Measurements from ENCODE around the gene AP1S3. TPM values are rescaled to one million over a fixed set of nuclear protein-coding genes. Genes with fewer than 3 reads are reported as not detected.
"Not testable (repeated sequence)": the region's sequence is repeated elsewhere in the genome, so short reads cannot be mapped to it uniquely, and the experiment has no call there.

AP1S3 gene
- total RNA-seq, 2 donors from 2014 or later: 7.0 to 13.5 TPM

- DNase-seq (no peak), ATAC-seq (no peak)
- intact Hi-C loops (cut with DNase I, micrococcal nuclease): no loop called here
These were observed 22.0 kb downstream of the AP1S3 start for GRCh38 chr2:223815186-223815883.

GRCh38 chr2:223814764-223815163, 22.6 kb downstream of the AP1S3 start:
- intact Hi-C loops (cut with DNase I, micrococcal nuclease); DNase-seq; ATAC-seq: not testable (repeated sequence)

GRCh38 chr2:223813329-223813728, 24.1 kb downstream of the AP1S3 start:
- no peak for ATAC-seq
- no peak for DNase-seq
- intact Hi-C loops (cut with DNase I, micrococcal nuclease): no loop called here

- ATAC-seq (no peak), DNase-seq (no peak)
- intact Hi-C loops (cut with DNase I, micrococcal nuclease): no loop called here
These were observed 25.6 kb downstream of the AP1S3 start for GRCh38 chr2:223811757-223812156.

GRCh38 chr2:223805008-223805407, 32.4 kb downstream of the AP1S3 start:
- DNase-seq (no peak), ATAC-seq (no peak)
- intact Hi-C loops (cut with DNase I, micrococcal nuclease): no loop called here

GRCh38 chr2:223801736-223802135, 35.6 kb downstream of the AP1S3 start:
- ATAC-seq: no peak
- intact Hi-C loops (cut with DNase I, micrococcal nuclease): no loop called here
- no peak for DNase-seq

- no peak for DNase-seq
- ATAC-seq: no peak
- intact Hi-C loops (cut with DNase I, micrococcal nuclease): no loop called here
These were observed 36.5 kb downstream of the AP1S3 start for GRCh38 chr2:223800908-223801307.

GRCh38 chr2:223797811-223798721, 39.3 kb downstream of the AP1S3 start:
- DNase-seq (no peak), ATAC-seq (no peak)
- intact Hi-C loops (cut with DNase I, micrococcal nuclease): loop anchor here in 1 of 2 donors (5.0 kb wide), 1 partner anchor 826 kb away; no protein-coding TSS in a partner anchor

GRCh38 chr2:223797037-223797436, 40.3 kb downstream of the AP1S3 start:
- ATAC-seq: peak; percentile 59
- DNase-seq: peak in 1 of 2 donors; percentile 33
- intact Hi-C loops (cut with DNase I, micrococcal nuclease): loop anchor here in 1 of 2 donors (5.0 kb wide), 1 partner anchor 825 kb away; no protein-coding TSS in a partner anchor

- DNase-seq (no peak), ATAC-seq (no peak)
- intact Hi-C loops (cut with DNase I, micrococcal nuclease): no loop called here
These were observed 48.0 kb downstream of the AP1S3 start for GRCh38 chr2:223789423-223789822.

GRCh38 chr2:223788826-223789225, 48.6 kb downstream of the AP1S3 start:
- intact Hi-C loops (cut with DNase I, micrococcal nuclease): no loop called here

GRCh38 chr2:223788106-223788505, 49.3 kb downstream of the AP1S3 start:
- intact Hi-C loops (cut with DNase I, micrococcal nuclease); DNase-seq; ATAC-seq: not testable (repeated sequence)

More at GRCh38 chr2:223788826-223789225, 48.6 kb downstream of the AP1S3 start:
- no peak for DNase-seq
- ATAC-seq: no peak

GRCh38 chr2:223787358-223787757, 50.0 kb downstream of the AP1S3 start:
- intact Hi-C loops (cut with DNase I, micrococcal nuclease): no loop called here
- ATAC-seq (no peak), DNase-seq (no peak)

GRCh38 chr2:223786943-223787342, 50.4 kb downstream of the AP1S3 start:
- ATAC-seq (peak; percentile 6), DNase-seq (no peak)
- intact Hi-C loops (cut with DNase I, micrococcal nuclease): no loop called here

GRCh38 chr2:223786236-223786635, 51.1 kb downstream of the AP1S3 start:
- intact Hi-C loops (cut with DNase I, micrococcal nuclease): no loop called here
- no peak for DNase-seq

GRCh38 chr2:223784221-223784772, 53.1 kb downstream of the AP1S3 start:
- intact Hi-C loops (cut with DNase I, micrococcal nuclease): no loop called here
- ATAC-seq (no peak), DNase-seq (no peak)

More at GRCh38 chr2:223786236-223786635, 51.1 kb downstream of the AP1S3 start:
- peak; percentile 99 for ATAC-seq

- DNase-seq (no peak), ATAC-seq (no peak)
- intact Hi-C loops (cut with DNase I, micrococcal nuclease): no loop called here
These were observed 54.8 kb downstream of the AP1S3 start for GRCh38 chr2:223782629-223783028.

- DNase-seq: no peak
- ATAC-seq: no peak
- intact Hi-C loops (cut with DNase I, micrococcal nuclease): no loop called here
These were observed 55.8 kb downstream of the AP1S3 start for GRCh38 chr2:223781560-223781959.

- ATAC-seq (peak; percentile 45), DNase-seq (no peak)
- intact Hi-C loops (cut with DNase I, micrococcal nuclease): no loop called here
These were observed 57.5 kb downstream of the AP1S3 start for GRCh38 chr2:223779877-223780276.

Data from left colon (tissue), 2 donors.